ENCODE data around the gene WASF2. TPM values are rescaled to one million over a fixed set of nuclear protein-coding genes. Genes with fewer than 3 reads are reported as not detected.
A peak's percentile ranks its signal among the peaks of the same experiment; 100 is the strongest.

WASF2 gene
- total RNA-seq, 4 donors from 2014 or later = 52.5 to 74.5 (median 57.5) TPM

DNA sequence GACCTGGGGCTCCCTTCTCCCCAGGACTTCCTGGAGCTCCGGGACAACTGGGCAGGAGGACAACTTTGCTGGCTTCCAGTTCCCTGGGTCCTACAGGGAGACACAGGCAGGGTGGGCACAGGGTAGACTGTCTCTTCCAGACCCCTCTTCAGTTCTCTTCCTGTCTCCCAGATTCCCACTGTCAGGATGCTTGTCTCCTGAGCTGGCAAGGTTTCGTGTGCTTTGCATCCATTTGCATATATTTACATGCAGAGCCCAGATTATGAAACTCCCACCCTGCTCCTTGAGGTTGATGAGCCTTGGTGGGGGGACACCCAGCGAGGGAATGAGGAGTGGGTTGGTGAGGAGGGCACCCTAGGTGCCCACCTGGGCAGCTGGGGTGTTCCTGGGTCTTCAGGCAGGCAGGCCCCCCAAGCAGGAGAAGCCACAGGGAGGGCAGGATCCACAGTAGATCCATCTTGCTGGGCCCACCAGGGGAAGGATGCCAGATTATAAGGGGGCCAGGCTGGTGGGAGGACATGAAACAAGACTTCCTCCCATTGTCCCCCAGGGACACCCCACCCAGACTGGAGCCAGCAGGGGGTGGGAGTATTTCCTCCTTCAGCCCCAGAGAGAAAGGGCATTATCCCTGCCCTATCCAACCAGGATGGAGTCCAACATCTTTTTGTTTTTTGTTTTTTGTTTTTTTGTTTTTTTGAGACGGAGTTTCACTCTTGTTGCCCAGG, 115.4 kb downstream of the WASF2 start, which contains the start of gene FCN3:
Gene FCN3 (minus strand): TSS at position 463 of the 725 bp plus-strand sequence. CDS start 6 bp downstream, at position 457.
- Histone ChIP-seq H3K4me1 (no peaks in the 10 kb centered on the region), H3K4me3 (no peak within 1 kb of the TSS), H3K27me3 (no peaks in the 10 kb centered on the region), H3K36me3 (no peaks in the 10 kb centered on the region), H3K9me3 (no peaks in the 10 kb centered on the region), H3K27ac (no peak within 1 kb of the TSS)
- no peak for TF ChIP-seq POLR2A (IDR thresholded peaks at IDR 0.05)
- TF ChIP-seq, protein P1, sequence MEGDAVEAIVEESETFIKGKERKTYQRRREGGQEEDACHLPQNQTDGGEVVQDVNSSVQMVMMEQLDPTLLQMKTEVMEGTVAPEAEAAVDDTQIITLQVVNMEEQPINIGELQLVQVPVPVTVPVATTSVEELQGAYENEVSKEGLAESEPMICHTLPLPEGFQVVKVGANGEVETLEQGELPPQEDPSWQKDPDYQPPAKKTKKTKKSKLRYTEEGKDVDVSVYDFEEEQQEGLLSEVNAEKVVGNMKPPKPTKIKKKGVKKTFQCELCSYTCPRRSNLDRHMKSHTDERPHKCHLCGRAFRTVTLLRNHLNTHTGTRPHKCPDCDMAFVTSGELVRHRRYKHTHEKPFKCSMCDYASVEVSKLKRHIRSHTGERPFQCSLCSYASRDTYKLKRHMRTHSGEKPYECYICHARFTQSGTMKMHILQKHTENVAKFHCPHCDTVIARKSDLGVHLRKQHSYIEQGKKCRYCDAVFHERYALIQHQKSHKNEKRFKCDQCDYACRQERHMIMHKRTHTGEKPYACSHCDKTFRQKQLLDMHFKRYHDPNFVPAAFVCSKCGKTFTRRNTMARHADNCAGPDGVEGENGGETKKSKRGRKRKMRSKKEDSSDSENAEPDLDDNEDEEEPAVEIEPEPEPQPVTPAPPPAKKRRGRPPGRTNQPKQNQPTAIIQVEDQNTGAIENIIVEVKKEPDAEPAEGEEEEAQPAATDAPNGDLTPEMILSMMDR (IDR thresholded peaks at IDR 0.05) = no peak
- DNase-seq = no peak

DNA sequence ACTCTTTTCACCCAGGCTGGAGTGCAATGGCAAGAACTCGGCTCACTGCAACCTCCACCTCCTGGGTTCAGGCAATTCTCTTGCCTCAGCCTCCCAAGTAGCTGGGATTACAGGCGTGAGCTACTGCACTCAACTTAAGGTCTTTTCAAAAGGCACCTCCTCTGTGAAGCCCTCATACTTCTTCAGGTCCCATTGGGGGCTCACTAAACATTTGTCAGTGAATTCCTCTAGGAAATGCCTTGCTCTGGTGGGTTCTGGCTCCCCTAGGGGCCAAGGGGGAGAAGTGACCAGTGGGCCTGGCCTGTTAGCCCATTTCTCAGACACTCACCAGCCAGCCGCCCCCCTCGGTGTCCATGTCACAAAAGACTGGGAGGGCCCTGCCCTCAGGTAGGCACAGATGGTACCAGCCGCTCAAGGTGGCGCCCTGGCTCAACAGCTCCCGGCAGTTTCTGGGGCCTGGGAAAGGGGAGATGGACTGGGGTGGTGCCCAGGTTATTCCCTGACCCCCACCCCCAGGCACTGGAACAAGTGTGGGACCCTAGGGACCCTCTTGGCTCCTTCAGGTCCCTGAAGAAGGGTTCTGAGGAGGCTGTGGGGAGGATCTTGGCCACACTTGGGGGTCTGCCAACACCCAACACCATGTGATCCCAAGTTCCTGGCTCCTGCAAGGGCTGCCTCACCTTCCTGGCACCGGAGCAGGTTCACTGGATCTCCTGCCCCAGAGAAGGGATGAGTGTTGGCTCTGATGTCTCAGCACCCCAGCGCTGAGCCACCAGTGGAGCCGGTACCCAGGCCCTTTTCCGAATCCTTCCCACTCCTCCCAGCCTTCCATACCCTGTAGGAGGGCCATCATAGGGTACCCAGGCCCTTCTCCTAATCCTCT, 116.9 kb downstream of the WASF2 start:
- Histone ChIP-seq H3K4me1 (peaks cover 0 to under 1% (median 0%) of the 10 kb centered on the region in 4 donors), H3K9me3 (no peaks in the 10 kb centered on the region), H3K36me3 (no peaks in the 10 kb centered on the region), H3K27me3 (no peaks in the 10 kb centered on the region), H3K27ac (no peak overlapping the region), H3K4me3 (no peak overlapping the region)
- no peak for DNase-seq
- TF ChIP-seq, protein P1 (IDR thresholded peaks at IDR 0.05) = no peak
- no peak for TF ChIP-seq POLR2A (IDR thresholded peaks at IDR 0.05)

DNA sequence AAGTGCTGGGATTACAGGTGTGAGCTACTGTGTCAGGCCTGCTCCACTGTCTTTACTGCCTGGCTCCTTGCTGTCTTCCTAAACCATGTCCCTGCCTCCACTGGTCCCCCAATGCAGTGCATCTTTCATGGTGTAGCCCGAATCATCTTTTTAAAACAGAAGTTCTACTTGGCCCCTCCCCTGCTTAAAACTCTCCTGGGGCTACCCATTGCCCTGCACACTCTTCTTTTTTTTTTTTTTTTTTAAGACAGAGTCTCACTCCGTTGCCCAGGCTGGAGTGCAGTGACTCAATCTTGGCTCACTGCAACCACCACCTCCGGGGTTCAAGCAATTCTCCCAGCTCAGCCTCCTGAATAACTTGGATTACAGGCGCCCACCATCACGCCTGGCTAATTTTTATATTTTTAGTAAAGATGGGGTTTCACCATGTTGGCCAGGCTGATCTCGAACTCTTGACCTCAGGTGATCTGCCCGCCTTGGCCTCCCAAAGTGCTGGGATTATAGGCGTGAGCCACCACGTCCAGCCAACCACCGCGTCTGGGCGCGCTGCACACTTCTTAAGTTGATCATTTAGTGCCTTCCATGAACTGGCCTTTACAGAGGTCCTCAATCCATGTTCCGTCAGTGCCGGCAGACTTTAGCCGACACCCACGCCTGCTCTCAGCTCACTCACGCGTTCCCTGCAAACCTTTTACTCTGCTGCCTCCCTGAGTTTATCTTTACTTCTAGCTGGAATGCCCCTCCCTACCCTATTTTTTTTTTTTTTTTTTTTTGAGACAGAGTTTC, 117.8 kb downstream of the WASF2 start:
- no peaks in the 10 kb centered on the region for H3K27me3 ChIP-seq
- no peak for DNase-seq
- peaks cover 0 to 8% (median 1%) of the 10 kb centered on the region in 4 donors for H3K4me1 ChIP-seq
- H3K36me3 ChIP-seq = no peaks in the 10 kb centered on the region
- H3K9me3 ChIP-seq = no peaks in the 10 kb centered on the region
- TF ChIP-seq, protein P1 (IDR thresholded peaks at IDR 0.05) = no peak
- no peak for TF ChIP-seq POLR2A (IDR thresholded peaks at IDR 0.05)
- H3K27ac ChIP-seq = no peak overlapping the region
- H3K4me3 ChIP-seq = no peak overlapping the region

DNA sequence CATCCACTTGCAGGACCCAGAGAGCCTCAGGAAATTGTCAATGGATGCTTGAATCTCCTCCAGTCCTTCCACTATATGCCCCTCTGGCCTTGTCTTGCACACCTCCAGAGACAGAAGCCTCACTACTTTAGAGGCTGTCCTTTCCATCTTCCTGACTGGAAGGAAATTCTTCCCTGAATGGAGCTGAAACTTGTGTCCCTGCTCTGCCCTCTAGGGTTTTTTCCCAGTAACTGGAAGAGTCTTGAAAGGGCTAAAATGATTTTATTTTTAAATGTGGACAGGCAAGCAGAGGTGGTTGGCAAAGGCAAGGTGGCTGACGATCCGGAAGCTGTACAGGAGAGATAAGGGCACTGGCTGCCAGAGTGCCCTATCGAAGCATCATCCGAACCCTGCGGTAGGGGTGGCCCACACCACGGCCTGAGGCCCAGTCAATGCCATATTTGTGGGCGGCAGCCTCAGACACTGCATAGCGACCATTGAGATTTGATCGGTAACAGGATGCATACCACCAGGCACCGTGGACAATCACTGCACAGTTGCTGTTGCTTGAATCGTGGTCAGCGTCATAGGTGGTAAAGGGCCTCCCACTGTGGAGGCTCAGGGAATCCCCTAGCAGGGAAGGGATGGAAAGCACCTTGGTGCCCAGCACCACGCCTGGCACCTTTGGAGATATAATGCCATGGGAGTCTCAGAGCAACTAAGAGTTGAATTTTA, 120.9 kb downstream of the WASF2 start:
- Histone ChIP-seq H3K4me1 (peaks cover 0 to 22% (median 9%) of the 10 kb centered on the region in 4 donors), H3K36me3 (no peaks in the 10 kb centered on the region), H3K4me3 (no peak overlapping the region), H3K9me3 (no peaks in the 10 kb centered on the region), H3K27me3 (no peaks in the 10 kb centered on the region), H3K27ac (peak overlapping the region in 1 of 4 donors; percentile 22)
- no peak for TF ChIP-seq POLR2A (IDR thresholded peaks at IDR 0.05)
- TF ChIP-seq, protein P1 (IDR thresholded peaks at IDR 0.05) = peak in 1 of 6 experiments; percentile 27
- no peak for DNase-seq

All from Peyer's patch (tissue), 4 donors.